ENCODE data around the gene SMIM26.

DNA sequence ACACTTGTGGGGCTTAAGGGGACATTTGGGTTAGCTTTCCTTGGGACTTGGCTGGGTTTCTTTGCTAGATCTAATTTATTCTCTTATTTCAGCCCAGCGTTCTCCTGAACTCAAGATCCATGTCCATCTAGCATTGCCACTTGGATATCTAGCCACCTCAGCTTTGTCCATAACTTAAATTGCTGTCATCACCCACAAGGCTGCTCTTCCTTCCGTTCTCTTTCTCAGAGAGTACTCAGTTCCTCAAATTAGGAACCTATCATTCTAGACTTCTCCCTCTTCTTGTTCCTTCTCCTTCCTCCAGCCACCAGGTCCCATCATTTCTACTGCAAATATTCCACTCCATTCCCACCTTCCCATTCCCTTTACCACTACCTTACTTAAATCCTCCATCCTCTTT, 4.3 kb downstream of the SMIM26 start:
- no peak for TF ChIP-seq POU2F2 (IDR thresholded peaks at IDR 0.05; ENCODE audit: low read depth, low read length)
- TF ChIP-seq POLR2A (IDR thresholded peaks at IDR 0.05; ENCODE audit: low read depth, low read length) = no peak

Measured in GM12891 (cell line).